NB4 (cell line): ENCODE data around the gene IFITM1.

Source experiments
- CTCF ChIP-seq: IDR thresholded peaks from one replicate; pipeline ENCODE4 v1.5.1; 2012; ENCODE audit warnings: low read depth, low read length
- MYC ChIP-seq: IDR thresholded peaks from 2 replicates; pipeline ENCODE4 v1.6.1; 2011; ENCODE audit warnings: low read depth, low read length
- POLR2A ChIP-seq: IDR thresholded peaks from 2 replicates; pipeline ENCODE4 v1.6.1; 2011; ENCODE audit warnings: mild to moderate bottlenecking; ENCODE audit not compliant: insufficient read length; ENCODE audit errors: extremely low read depth
- TF ChIP-seq, protein P1 (sequence below): IDR thresholded peaks from 2 replicates; pipeline ENCODE4 v1.6.1; 2011; ENCODE audit warnings: low read depth, low read length

GRCh38 chr11:280706-281485, 32.9 kb upstream of the IFITM1 start:
- no peak for TF ChIP-seq CTCF
- no peak for TF ChIP-seq POLR2A
- TF ChIP-seq, protein P1, sequence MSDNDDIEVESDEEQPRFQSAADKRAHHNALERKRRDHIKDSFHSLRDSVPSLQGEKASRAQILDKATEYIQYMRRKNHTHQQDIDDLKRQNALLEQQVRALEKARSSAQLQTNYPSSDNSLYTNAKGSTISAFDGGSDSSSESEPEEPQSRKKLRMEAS, result no peak
- TF ChIP-seq MYC, result no peak
